Stimulated activated CD4-positive, alpha-beta T cell treated with anti-CD3 and anti-CD28 coated beads, Interleukin-12 subunit alpha, Interleukin-12 subunit beta, amount 100 ng/mL, for 48 hours (primary cell): Measurements from ENCODE around the gene ZNF254.
"Not testable (repeated sequence)": the region's sequence is repeated elsewhere in the genome, so short reads cannot be mapped to it uniquely, and the experiment has no call there.

ENCODE experiments used
- DNase-seq, 3 donors: peaks; one replicate each; pipeline ENCODE4 v3.0.0-alpha.2; 2020; ENCODE audit warnings: low read depth in 2 of 3, low spot score in 1 of 3

Gene ZNF254

GRCh38 chr19:24071078-24071477 is 15.9 kb upstream of the ZNF254 start:
- no peak for DNase-seq

- DNase-seq = no peak
These were observed 14.3 kb upstream of the ZNF254 start for GRCh38 chr19:24072720-24073119.

GRCh38 chr19:24073807-24074206 is 13.2 kb upstream of the ZNF254 start:
- DNase-seq = no peak

GRCh38 chr19:24074720-24075454 is 12.1 kb upstream of the ZNF254 start:
- DNase-seq = no peak

GRCh38 chr19:24075530-24075929 is 11.5 kb upstream of the ZNF254 start:
- DNase-seq = not testable (repeated sequence)

DNA sequence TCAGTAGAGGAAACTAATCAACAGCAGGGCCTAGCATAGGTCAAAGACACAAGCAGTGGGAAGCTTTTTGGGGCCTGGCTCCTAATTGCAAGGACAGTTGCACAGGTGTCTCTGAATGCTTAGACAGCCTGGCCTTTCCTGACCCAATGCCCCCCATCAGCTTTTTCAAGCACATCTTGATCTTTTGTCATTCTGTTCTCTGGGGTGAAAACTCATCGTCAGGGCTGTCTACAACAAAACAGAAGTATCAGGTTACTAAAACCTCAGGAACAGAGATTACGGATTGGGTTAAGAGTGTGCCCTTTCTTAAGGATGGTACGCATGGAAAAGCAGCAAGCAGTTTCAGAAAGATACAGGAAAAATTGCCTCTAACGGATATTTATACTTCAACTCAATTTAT is 8.3 kb upstream of the ZNF254 start:
- no peak for DNase-seq

DNA sequence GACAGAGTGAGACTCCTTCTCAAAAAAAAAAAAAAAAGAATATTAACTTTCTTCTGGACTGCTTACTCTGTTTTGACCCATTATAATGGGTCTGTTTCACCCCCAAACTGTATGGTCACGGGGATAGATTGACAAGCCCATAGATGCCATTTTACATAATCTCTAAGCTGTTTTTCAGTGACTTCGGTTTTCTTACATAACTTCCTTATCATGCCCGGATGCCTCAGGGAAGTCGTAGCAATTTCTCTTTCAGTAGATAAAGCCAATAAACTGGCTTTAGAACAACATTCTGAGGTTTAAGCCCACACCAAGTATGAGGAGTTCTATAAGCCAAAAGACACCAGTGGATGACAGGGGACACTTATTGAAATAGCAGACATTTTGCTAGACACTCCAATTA is 5.9 kb upstream of the ZNF254 start:
- DNase-seq = no peak

GRCh38 chr19:24098359-24098758 is 11.4 kb downstream of the ZNF254 start:
- no peak for DNase-seq

GRCh38 chr19:24099829-24100228 is 12.8 kb downstream of the ZNF254 start:
- DNase-seq = no peak

GRCh38 chr19:24100597-24100996 is 13.6 kb downstream of the ZNF254 start:
- DNase-seq = not testable (repeated sequence)

- no peak for DNase-seq
These were observed 14.6 kb downstream of the ZNF254 start for GRCh38 chr19:24101459-24102115.

DNA sequence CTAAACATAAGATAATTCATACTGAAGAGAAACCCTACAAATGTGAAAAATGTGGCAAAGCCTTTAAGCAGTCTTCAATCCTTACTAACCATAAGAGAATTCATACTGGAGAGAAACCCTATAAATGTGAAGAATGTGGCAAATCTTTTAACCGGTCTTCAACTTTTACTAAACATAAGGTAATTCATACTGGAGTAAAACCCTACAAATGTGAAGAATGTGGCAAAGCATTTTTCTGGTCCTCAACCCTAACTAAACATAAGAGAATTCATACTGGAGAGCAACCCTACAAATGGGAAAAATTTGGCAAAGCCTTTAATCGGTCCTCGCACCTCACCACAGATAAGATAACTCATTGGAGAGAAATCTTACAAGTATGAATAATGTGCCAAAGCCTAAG is 40.6 kb downstream of the ZNF254 start:
- no peak for DNase-seq

- no peak for DNase-seq
These were observed 53.1 kb downstream of the ZNF254 start for GRCh38 chr19:24140099-24140498.

DNA sequence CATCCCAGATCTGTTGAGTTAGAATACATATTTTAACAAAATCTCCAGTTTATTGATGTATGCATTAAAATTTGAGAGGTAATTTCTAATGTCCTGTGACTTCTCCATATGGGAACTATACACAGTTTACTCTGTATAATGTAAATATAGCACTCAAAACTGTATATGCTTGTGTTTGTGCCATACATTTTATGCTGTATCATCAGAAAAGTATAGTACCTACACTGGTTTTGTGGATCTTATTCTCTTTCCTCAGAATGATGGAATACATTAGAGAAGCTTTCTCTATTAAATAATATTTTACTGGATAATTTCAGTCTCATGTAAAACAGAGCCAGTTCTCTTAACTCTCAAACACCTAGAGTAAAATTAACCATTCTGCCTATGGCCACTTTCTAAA is 53.6 kb downstream of the ZNF254 start:
- no peak for DNase-seq

DNA sequence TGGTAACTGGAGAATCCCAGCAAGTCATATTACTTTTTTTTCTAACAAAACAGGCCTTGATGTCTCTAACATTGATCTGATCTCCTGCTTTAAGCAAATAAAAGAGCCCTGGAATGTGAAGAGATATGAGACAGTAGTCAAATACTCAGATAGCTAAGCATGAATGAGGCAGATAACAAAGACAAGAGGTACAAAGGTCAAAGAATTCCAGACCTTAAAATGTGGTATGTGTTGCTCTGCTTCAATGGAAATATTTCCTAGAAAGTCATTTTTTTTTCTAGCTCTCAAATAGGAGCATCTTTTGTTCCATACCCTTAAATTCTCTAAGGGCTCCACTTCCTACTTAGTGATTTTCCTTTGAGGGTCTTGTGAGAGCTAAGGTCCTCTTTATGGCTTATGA is 54.6 kb downstream of the ZNF254 start:
- no peak for DNase-seq

DNA sequence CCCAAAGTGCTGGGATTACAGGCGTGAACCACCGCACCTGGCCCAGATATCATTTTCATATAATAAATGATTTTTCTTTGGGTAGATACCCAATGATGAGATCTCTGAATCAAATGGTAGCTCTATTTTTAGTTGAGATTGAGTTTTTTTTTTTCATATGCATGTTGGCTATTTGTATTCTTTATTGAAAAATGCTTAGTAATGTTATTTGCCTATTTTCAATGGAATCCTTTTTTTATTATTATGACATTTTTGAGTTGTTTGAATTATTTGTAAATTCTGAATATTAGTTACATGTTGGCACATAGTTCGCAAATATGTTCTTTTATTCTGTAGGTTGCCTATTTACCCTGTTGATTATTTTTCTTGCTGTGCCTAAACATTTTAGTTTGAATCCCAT is 55.8 kb downstream of the ZNF254 start:
- DNase-seq = no peak

DNA sequence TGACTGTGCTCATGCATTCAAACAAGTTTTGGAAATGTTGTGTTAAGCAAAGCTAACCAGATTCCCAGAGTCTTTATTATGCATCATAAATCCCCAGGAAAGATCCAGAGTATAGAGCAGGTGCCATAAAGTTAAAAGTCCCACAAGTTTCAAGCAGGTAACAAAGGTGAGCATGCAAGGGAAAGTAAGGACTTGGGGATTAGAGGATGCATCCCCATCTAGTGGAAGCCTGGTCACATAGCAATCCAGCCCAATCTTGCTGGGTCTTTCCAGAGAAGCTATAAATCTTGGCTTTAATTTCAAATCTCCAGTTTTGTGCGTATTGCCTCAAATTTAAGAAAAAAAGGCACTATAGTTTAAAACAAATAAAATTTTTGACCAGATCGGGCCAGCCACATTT is 72.7 kb downstream of the ZNF254 start:
- no peak for DNase-seq

- DNase-seq = no peak
These were observed 79.1 kb downstream of the ZNF254 start for GRCh38 chr19:24166055-24166454.

DNA sequence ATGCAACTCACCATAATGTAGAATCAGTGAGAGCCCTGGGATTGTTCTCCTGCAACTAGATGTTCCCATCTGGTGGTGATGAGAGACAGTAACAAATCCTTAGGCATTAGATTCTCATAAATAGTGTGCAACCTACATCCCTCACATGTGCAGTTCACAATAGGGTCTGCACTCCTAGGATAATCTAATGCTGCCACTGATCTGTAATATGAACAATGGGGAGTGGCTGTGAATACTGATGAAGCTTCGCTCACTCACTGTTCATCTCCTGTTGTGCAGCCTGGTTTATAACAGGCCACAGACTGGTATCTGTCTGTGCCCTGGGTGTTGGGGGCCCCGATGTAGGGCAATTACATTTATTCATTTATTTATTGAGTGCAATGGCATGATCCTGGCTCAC is 86.9 kb downstream of the ZNF254 start:
- DNase-seq = no peak

GRCh38 chr19:24177686-24178085 is 90.7 kb downstream of the ZNF254 start:
- no peak for DNase-seq

DNA sequence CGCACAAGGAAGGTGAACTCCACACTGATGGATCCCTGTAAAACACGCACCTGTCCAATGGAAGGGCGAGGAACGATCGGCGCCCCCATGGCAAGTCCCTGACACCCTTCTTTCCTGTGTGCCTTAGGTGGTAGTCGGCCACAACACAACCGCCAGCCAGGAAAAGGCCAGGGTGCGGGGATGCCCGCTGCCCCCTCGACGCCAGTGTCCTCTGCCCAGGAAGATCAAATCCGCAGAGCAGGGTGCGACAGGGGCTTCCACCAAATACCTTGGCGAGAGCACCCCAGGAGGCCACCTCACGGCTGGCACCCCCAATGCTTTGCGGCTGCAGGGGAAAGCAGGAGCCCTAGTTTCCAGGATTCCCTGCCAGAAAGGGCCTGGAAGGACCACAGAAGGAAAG is 91.2 kb downstream of the ZNF254 start:
- no peak for DNase-seq
